ENCODE results near the gene TMEM219.

Gene TMEM219

DNA sequence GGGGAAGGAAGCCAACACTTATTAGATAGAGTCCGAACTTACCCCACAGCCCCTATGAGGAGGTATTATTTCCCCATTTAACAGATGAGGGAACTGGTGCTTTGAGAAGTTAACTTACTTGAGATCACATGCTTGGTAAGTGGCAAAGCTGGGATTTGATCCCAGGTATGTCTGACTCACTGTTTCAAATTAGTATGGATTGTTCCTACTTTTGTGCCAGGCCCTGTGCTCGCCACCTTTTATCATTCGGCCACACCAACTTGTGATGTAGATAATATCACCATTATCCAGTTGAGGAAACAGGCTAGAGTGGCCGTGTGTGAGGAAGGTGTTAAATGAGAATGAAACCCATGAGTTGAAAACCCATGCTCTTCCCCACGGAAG lies 22.9 kb downstream of the TMEM219 start:
- H3K9me3 ChIP-seq (replicated peaks; ENCODE audit: low read length), result no peaks in the 10 kb centered on the region
- no peak overlapping the region for H3K4me3 ChIP-seq (ENCODE audit: low read length)
- H3K9ac ChIP-seq (ENCODE audit: low read depth, low read length), result no peak overlapping the region
- H3K27me3 ChIP-seq (ENCODE audit: control insufficient read depth, insufficient read depth, low read length), result no peaks in the 10 kb centered on the region
- peaks cover 100% of the 10 kb centered on the region for H3K36me3 ChIP-seq (ENCODE audit: insufficient read depth, low read length)
- H3K4me1 ChIP-seq (ENCODE audit: control insufficient read depth, insufficient read depth, low read length), result no peaks in the 10 kb centered on the region
- H3K4me2 ChIP-seq (ENCODE audit: low read length), result no peak overlapping the region

DNA sequence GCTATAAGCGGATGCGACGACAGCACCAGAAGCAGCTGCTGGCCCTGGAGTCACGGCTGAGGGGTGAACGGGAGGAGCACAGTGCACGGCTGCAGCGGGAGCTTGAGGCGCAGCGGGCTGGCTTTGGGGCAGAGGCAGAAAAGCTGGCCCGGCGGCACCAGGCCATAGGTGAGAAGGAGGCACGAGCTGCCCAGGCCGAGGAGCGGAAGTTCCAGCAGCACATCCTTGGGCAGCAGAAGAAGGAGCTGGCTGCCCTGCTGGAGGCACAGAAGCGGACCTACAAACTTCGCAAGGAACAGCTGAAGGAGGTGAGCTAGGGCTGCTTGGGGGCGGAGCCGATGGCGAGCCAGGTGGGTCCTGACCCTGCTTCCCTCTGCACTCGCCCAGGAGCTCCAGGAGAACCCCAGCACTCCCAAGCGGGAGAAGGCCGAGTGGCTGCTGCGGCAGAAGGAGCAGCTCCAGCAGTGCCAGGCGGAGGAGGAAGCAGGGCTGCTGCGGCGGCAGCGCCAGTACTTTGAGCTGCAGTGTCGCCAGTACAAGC lies 23.5 kb downstream of the TMEM219 start:
- Histone ChIP-seq H3K27me3 (ENCODE audit: control insufficient read depth, insufficient read depth, low read length) (no peaks in the 10 kb centered on the region), H3K9me3 (replicated peaks; ENCODE audit: low read length) (no peaks in the 10 kb centered on the region), H3K4me3 (ENCODE audit: low read length) (no peak overlapping the region), H3K9ac (ENCODE audit: low read depth, low read length) (no peak overlapping the region), H3K36me3 (ENCODE audit: insufficient read depth, low read length) (peaks cover 98% of the 10 kb centered on the region), H3K4me1 (ENCODE audit: control insufficient read depth, insufficient read depth, low read length) (no peaks in the 10 kb centered on the region), H3K4me2 (ENCODE audit: low read length) (no peak overlapping the region)

DNA sequence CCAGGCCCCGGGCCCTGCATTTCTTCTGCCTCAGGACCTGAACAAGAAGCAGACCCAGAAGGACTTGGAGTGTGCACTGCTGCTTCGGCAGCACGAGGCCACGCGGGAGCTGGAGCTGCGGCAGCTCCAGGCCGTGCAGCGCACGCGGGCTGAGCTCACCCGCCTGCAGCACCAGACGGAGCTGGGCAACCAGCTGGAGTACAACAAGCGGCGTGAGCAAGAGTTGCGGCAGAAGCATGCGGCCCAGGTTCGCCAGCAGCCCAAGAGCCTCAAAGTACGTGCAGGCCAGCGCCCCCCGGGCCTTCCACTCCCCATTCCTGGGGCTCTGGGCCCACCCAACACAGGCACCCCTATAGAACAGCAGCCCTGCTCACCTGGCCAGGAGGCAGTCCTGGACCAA lies 24.4 kb downstream of the TMEM219 start:
- H3K9ac ChIP-seq (ENCODE audit: low read depth, low read length), result no peak overlapping the region
- no peaks in the 10 kb centered on the region for H3K9me3 ChIP-seq (replicated peaks; ENCODE audit: low read length)
- H3K4me2 ChIP-seq (ENCODE audit: low read length), result no peak overlapping the region
- peaks cover 90% of the 10 kb centered on the region for H3K36me3 ChIP-seq (ENCODE audit: insufficient read depth, low read length)
- H3K4me1 ChIP-seq (ENCODE audit: control insufficient read depth, insufficient read depth, low read length), result no peaks in the 10 kb centered on the region
- no peak overlapping the region for H3K4me3 ChIP-seq (ENCODE audit: low read length)
- H3K27me3 ChIP-seq (ENCODE audit: control insufficient read depth, insufficient read depth, low read length), result no peaks in the 10 kb centered on the region

DNA sequence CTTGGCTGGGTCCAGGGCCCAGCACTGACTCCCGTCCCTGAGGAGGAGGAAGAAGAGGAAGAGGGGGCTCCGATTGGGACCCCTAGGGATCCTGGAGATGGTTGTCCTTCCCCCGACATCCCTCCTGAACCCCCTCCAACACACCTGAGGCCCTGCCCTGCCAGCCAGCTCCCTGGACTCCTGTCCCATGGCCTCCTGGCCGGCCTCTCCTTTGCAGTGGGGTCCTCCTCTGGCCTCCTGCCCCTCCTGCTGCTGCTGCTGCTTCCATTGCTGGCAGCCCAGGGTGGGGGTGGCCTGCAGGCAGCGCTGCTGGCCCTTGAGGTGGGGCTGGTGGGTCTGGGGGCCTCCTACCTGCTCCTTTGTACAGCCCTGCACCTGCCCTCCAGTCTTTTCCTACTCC lies 25.1 kb downstream of the TMEM219 start:
- Histone ChIP-seq H3K36me3 (ENCODE audit: insufficient read depth, low read length) (peaks cover 90% of the 10 kb centered on the region), H3K4me3 (ENCODE audit: low read length) (no peak overlapping the region), H3K4me2 (ENCODE audit: low read length) (no peak overlapping the region), H3K27me3 (ENCODE audit: control insufficient read depth, insufficient read depth, low read length) (no peaks in the 10 kb centered on the region), H3K9ac (ENCODE audit: low read depth, low read length) (no peak overlapping the region), H3K9me3 (replicated peaks; ENCODE audit: low read length) (no peaks in the 10 kb centered on the region), H3K4me1 (ENCODE audit: control insufficient read depth, insufficient read depth, low read length) (no peaks in the 10 kb centered on the region)

DNA sequence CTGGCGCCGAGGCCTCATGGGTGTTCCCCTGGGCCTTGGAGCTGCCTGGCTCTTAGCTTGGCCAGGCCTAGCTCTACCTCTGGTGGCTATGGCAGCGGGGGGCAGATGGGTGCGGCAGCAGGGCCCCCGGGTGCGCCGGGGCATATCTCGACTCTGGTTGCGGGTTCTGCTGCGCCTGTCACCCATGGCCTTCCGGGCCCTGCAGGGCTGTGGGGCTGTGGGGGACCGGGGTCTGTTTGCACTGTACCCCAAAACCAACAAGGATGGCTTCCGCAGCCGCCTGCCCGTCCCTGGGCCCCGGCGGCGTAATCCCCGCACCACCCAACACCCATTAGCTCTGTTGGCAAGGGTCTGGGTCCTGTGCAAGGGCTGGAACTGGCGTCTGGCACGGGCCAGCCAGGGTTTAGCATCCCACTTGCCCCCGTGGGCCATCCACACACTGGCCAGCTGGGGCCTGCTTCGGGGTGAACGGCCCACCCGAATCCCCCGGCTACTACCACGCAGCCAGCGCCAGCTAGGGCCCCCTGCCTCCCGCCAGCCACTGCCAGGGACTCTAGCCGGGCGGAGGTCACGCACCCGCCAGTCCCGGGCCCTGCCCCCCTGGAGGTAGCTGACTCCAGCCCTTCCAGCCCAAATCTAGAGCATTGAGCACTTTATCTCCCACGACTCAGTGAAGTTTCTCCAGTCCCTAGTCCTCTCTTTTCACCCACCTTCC lies 25.6 kb downstream of the TMEM219 start:
- Histone ChIP-seq H3K27me3 (ENCODE audit: control insufficient read depth, insufficient read depth, low read length) (no peaks in the 10 kb centered on the region), H3K36me3 (ENCODE audit: insufficient read depth, low read length) (peaks cover 90% of the 10 kb centered on the region), H3K4me1 (ENCODE audit: control insufficient read depth, insufficient read depth, low read length) (no peaks in the 10 kb centered on the region), H3K4me2 (ENCODE audit: low read length) (no peak overlapping the region), H3K9ac (ENCODE audit: low read depth, low read length) (no peak overlapping the region), H3K9me3 (replicated peaks; ENCODE audit: low read length) (no peaks in the 10 kb centered on the region), H3K4me3 (ENCODE audit: low read length) (no peak overlapping the region)

DNA sequence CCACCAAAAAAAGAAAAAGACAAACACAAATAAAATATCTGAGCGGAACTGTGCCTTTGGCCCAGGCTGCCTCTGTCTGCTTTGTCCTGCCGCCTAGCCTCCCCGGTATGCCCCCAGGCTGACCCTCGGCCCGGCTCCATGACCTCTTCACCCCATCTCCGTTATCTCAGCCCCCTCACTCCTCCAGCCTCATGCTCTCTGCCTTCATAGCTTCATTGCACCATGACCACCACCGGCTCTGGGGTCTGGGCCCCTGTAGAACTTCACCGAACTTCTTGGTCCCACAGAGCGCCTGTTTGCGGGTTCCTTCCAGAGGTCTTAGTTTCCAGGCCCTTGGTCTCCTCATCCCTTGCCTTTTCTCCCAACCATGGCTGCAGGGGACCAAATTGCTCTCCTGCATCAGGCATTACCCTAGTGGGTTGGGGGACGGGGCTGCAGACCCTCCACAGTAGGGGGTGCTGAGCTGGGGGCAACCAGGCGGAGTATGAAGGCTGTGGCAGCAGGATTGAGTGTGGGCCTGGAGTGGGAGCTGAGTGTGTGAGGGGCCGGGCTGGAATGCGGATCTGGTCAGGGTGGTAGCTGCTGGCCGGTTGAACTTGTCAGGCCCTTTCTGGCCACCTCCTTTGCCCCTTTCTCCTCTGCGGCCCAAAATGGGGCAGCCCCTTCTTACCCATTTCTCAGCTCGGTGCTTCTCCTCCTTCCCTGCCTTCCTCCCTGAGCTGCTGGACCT lies 26.6 kb downstream of the TMEM219 start:
- H3K9me3 ChIP-seq (replicated peaks; ENCODE audit: low read length), result no peaks in the 10 kb centered on the region
- peaks cover 90% of the 10 kb centered on the region for H3K36me3 ChIP-seq (ENCODE audit: insufficient read depth, low read length)
- H3K4me3 ChIP-seq (ENCODE audit: low read length), result no peak overlapping the region
- H3K4me1 ChIP-seq (ENCODE audit: control insufficient read depth, insufficient read depth, low read length), result no peaks in the 10 kb centered on the region
- no peak overlapping the region for H3K9ac ChIP-seq (ENCODE audit: low read depth, low read length)
- no peak overlapping the region for H3K4me2 ChIP-seq (ENCODE audit: low read length)
- H3K27me3 ChIP-seq (ENCODE audit: control insufficient read depth, insufficient read depth, low read length), result no peaks in the 10 kb centered on the region

DNA sequence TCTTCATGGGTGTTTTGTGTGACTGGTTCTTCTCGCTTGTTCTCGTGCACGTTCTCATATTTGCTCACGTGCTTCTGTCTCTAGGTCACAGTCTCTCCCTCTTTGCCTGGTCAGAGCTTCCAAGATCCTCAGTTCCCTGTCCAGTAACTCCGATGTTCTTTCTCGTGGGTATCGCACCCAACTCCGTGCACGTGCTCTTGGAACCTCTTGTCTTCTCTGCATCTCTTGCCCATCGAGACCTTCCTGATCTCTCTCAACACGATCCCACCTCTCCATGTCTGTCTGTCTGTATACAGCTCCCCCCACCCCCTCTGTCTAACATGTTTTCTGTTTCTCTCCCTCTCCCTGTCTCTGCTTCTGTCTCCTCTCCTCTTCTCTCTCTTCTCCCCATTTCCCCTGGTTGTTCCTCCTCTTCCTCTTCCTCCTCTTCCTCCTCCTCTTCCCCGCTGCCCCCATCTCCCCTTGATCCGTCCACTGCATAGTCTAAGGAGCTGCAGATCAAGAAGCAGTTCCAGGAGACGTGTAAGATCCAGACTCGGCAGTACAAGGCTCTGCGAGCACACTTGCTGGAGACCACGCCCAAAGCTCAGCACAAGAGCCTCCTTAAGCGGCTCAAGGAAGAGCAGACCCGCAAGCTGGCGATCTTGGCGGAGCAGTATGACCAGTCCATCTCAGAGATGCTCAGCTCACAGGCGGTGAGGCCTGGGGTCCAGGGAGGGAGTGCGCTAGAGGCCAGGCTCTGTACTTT lies 27.4 kb downstream of the TMEM219 start:
- Histone ChIP-seq H3K9me3 (replicated peaks; ENCODE audit: low read length) (no peaks in the 10 kb centered on the region), H3K27me3 (ENCODE audit: control insufficient read depth, insufficient read depth, low read length) (no peaks in the 10 kb centered on the region), H3K36me3 (ENCODE audit: insufficient read depth, low read length) (peaks cover 85% of the 10 kb centered on the region), H3K9ac (ENCODE audit: low read depth, low read length) (no peak overlapping the region), H3K4me2 (ENCODE audit: low read length) (no peak overlapping the region), H3K4me3 (ENCODE audit: low read length) (no peak overlapping the region), H3K4me1 (ENCODE audit: control insufficient read depth, insufficient read depth, low read length) (peaks cover under 1% of the 10 kb centered on the region)

DNA sequence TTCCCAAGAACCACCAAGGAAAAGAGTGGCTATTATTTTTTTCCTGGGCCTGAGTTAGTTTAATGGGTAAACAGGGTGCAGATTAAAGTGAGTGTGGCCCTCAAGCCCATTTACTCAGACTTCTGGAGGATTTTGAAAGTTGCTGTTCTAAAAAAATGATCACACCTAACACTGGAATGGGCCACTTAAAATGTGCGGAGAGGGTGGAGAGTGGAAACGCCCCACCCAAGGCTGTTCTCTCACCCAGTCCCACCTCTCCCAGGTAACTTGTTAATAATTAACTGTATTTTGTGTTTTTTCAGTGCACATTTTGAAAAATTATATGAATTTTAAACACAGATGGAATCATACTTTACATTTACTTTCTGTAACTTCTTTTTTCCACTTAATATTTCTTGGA lies 28.2 kb downstream of the TMEM219 start:
- Histone ChIP-seq H3K36me3 (ENCODE audit: insufficient read depth, low read length) (peaks cover 77% of the 10 kb centered on the region), H3K9me3 (replicated peaks; ENCODE audit: low read length) (no peaks in the 10 kb centered on the region), H3K27me3 (ENCODE audit: control insufficient read depth, insufficient read depth, low read length) (no peaks in the 10 kb centered on the region), H3K4me2 (ENCODE audit: low read length) (no peak overlapping the region), H3K4me3 (ENCODE audit: low read length) (no peak overlapping the region), H3K9ac (ENCODE audit: low read depth, low read length) (no peak overlapping the region), H3K4me1 (ENCODE audit: control insufficient read depth, insufficient read depth, low read length) (peaks cover 8% of the 10 kb centered on the region)

DNA sequence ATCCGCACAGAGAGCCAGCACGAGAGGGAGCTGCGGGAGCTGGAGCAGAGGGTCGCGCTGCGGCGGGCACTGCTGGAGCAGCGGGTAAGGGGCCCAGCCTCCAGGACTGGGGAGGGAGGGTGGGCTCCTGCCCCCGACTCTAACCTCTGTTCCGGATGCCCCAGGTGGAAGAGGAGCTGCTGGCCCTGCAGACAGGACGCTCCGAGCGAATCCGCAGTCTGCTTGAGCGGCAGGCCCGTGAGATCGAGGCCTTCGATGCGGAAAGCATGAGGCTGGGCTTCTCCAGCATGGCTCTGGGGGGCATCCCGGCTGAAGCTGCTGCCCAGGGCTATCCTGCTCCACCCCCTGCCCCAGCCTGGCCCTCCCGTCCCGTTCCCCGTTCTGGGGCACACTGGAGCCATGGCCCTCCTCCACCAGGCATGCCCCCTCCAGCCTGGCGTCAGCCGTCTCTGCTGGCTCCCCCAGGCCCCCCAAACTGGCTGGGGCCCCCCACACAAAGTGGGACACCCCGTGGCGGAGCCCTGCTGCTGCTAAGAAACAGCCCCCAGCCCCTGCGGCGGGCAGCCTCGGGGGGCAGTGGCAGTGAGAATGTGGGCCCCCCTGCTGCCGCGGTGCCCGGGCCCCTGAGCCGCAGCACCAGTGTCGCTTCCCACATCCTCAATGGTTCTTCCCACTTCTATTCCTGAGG lies 29.1 kb downstream of the TMEM219 start:
- peaks cover 14% of the 10 kb centered on the region for H3K4me1 ChIP-seq (ENCODE audit: control insufficient read depth, insufficient read depth, low read length)
- peaks cover 67% of the 10 kb centered on the region for H3K36me3 ChIP-seq (ENCODE audit: insufficient read depth, low read length)

DNA sequence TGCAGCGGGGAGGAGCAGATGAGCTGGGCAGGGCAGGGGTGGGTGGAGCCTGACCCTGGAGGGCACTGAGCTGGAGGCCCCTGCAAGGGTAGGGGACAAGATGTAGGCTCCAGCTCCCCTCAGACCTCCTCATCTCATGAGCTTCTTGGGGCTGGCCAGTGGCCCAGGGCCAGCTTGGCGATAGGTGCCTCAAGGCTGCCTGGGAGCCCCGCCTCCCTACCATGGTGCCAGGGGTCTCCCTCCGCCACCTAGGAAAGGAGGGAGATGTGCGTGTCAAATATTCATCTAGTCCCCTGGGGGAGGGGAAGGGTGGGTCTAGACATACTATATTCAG lies 29.7 kb downstream of the TMEM219 start:
- H3K36me3 ChIP-seq (ENCODE audit: insufficient read depth, low read length), result peaks cover 62% of the 10 kb centered on the region
- peaks cover 14% of the 10 kb centered on the region for H3K4me1 ChIP-seq (ENCODE audit: control insufficient read depth, insufficient read depth, low read length)

More for the DNA sequence above, 29.1 kb downstream of the TMEM219 start:
- H3K4me3 ChIP-seq (ENCODE audit: low read length), result no peak overlapping the region
- no peak overlapping the region for H3K4me2 ChIP-seq (ENCODE audit: low read length)
- H3K9me3 ChIP-seq (replicated peaks; ENCODE audit: low read length), result no peaks in the 10 kb centered on the region
- H3K9ac ChIP-seq (ENCODE audit: low read depth, low read length), result no peak overlapping the region
- H3K27me3 ChIP-seq (ENCODE audit: control insufficient read depth, insufficient read depth, low read length), result no peaks in the 10 kb centered on the region

DNA sequence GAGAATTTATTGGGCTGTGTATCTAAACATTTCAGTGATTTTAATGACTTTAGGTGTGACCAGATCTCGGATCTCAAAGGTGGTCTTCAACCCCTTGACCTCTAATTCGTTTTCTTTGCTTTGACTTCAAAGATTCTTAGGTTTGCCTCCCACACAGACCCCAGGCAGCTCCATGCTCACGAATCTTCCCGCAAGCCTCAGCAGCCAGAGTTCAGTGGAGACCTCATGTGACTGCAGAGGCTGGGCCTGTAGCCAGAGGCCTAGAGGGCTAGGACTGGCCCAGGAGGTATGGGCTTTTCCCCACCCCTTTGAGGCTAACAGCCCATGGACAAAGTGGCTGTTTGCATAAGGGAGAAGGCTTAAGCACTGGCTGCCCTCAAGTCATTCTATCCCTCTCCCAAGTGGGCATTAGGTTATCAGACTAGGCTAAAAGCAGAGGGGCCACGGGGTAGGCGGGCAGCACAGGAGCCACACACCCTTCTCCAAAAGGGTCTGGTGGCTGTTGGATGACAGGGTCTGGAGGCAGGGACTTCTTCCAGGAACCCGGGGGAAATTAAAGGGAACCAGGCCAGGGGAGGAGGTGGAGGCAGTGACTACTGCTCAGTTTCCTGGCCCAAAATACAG lies 30.6 kb downstream of the TMEM219 start:
- Histone ChIP-seq H3K4me2 (ENCODE audit: low read length) (no peak overlapping the region), H3K4me3 (ENCODE audit: low read length) (no peak overlapping the region), H3K9ac (ENCODE audit: low read depth, low read length) (no peak overlapping the region), H3K9me3 (replicated peaks; ENCODE audit: low read length) (no peaks in the 10 kb centered on the region), H3K36me3 (ENCODE audit: insufficient read depth, low read length) (peaks cover 53% of the 10 kb centered on the region), H3K27me3 (ENCODE audit: control insufficient read depth, insufficient read depth, low read length) (no peaks in the 10 kb centered on the region), H3K4me1 (ENCODE audit: control insufficient read depth, insufficient read depth, low read length) (peaks cover 20% of the 10 kb centered on the region)

More for the DNA sequence above, 29.7 kb downstream of the TMEM219 start:
- Histone ChIP-seq H3K27me3 (ENCODE audit: control insufficient read depth, insufficient read depth, low read length) (no peaks in the 10 kb centered on the region), H3K9me3 (replicated peaks; ENCODE audit: low read length) (no peaks in the 10 kb centered on the region), H3K4me2 (ENCODE audit: low read length) (no peak overlapping the region), H3K9ac (ENCODE audit: low read depth, low read length) (no peak overlapping the region), H3K4me3 (ENCODE audit: low read length) (no peak overlapping the region)

All from skeletal muscle satellite cell (primary cell).